Thyroid gland (tissue), 4 donors: Measurements from ENCODE around the gene ARMC9.

Experiments
- POLR2A ChIP-seq, 2 donors: fragments of 450-650 bp; IDR thresholded peaks; one replicate each; pipeline ENCODE4 v1.6.1; 2017; ENCODE audit warnings: antibody characterized with exemption in 2 of 2, mild to moderate bottlenecking in 2 of 2, moderate library complexity in 1 of 2
- TF ChIP-seq, protein P1 (sequence below), 6 experiments: fragments of 200-600 bp in 3 of 6; fragments of 450-650 bp in 3 of 6; sonication (generic) in 3 of 6; IDR thresholded peaks; one replicate each; pipeline ENCODE4 v1.5.1; 2016 to 2019; ENCODE audit warnings: antibody characterized with exemption in 6 of 6, mild to moderate bottlenecking in 2 of 6, inconsistent platforms in 1 of 6, moderate library complexity in 1 of 6

DNA sequence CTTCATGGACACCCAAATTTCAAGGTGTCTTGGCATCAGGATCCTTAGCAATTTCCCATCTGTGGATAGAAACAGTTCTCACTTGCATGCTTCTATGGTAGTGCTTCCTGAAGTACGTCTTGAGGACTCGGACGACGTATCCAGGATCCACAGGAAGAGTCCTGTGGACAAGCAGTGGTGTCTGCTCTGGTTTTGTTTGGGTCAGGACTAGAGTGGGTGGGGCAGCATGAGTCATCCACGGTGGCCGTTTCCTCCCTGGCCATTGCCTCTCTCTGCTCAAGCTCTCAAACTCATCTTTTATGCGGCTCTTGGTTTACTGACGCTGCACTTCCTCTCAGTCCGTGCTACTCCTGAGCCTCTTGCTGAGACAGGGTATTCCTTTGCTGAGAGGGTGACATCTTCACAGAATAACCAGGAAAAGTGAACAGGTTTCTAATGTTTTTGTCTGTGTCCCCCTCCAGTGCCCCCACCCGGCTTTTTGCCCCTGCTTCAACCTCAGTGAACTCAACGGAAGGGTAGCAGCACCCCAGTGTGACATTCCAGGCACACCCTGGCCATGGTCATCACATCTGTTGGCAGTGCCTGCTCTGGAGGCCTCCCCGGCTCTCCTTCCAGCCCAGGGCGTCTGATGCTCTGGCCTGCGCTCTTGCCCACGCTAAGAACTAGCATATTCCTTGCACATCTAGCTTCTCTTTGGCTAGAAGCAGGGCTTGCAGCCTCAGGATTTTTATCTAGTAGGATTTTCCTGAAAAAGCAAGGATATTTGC lies 62.2 kb downstream of the ARMC9 start:
- TF ChIP-seq, protein P1, sequence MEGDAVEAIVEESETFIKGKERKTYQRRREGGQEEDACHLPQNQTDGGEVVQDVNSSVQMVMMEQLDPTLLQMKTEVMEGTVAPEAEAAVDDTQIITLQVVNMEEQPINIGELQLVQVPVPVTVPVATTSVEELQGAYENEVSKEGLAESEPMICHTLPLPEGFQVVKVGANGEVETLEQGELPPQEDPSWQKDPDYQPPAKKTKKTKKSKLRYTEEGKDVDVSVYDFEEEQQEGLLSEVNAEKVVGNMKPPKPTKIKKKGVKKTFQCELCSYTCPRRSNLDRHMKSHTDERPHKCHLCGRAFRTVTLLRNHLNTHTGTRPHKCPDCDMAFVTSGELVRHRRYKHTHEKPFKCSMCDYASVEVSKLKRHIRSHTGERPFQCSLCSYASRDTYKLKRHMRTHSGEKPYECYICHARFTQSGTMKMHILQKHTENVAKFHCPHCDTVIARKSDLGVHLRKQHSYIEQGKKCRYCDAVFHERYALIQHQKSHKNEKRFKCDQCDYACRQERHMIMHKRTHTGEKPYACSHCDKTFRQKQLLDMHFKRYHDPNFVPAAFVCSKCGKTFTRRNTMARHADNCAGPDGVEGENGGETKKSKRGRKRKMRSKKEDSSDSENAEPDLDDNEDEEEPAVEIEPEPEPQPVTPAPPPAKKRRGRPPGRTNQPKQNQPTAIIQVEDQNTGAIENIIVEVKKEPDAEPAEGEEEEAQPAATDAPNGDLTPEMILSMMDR (IDR thresholded peaks at IDR 0.05) = no peak
- no peak for TF ChIP-seq POLR2A (IDR thresholded peaks at IDR 0.05)
